HEK293 (cell line): Measurements from ENCODE around the gene POLR3C.
A peak's percentile ranks its signal among the peaks of the same experiment; 100 is the strongest.

Experiments
- CTCF ChIA-PET: fragments of 350-600 bp; formaldehyde crosslinking; extraction: SDS; loops from one replicate; lab custom pipeline; 2021; ENCODE audit warnings: antibody characterized with exemption; lab: Yijun Ruan, JAX
- POLR2A ChIA-PET: fragments of 300-600 bp; formaldehyde crosslinking; extraction: SDS; loops from one replicate; lab custom pipeline; 2020; ENCODE audit warnings: antibody characterized with exemption, inconsistent platforms; lab: Yijun Ruan, JAX
- H3K27ac ChIP-seq: fragments of 200-500 bp; sonication (Bioruptor generic); 2 replicates; pipeline ENCODE4 v1.5.1; 2014; ENCODE audit warnings: low read depth, low read length, control low read depth, inconsistent platforms; ENCODE audit errors: extremely low read depth
- H3K36me3 ChIP-seq, 2 experiments: fragments of 200-500 bp in 1 of 2; sonication (Bioruptor generic) in 1 of 2; 1 replicate in 1 of 2; 2 replicates in 1 of 2; pipeline ENCODE4 v1.5.1; 2014 to 2017; ENCODE audit warnings: inconsistent platforms in 2 of 2, low read length in 2 of 2; ENCODE audit not compliant: control insufficient read depth in 2 of 2, insufficient read depth in 1 of 2
- H3K4me1 ChIP-seq: fragments of 200-500 bp; sonication (Bioruptor generic); 2 replicates; pipeline ENCODE4 v1.5.1; 2014; ENCODE audit warnings: mild to moderate bottlenecking, low read length, inconsistent platforms; ENCODE audit not compliant: control insufficient read depth, insufficient read depth
- H3K4me3 ChIP-seq: 2 replicates; pipeline ENCODE4 v1.5.1; 2011; ENCODE audit warnings: low read depth, mild to moderate bottlenecking, control low read depth, low read length, moderate library complexity
- H3K9me3 ChIP-seq: fragments of 200-500 bp; sonication (Bioruptor generic); 2 replicates; pipeline ENCODE4 v1.5.1; 2014; ENCODE audit warnings: low read depth, low read length, inconsistent platforms; ENCODE audit not compliant: control insufficient read depth, insufficient read depth
- FEZF1 ChIP-seq: fragments of 450-650 bp; formaldehyde crosslinking; IDR thresholded peaks from 2 replicates; pipeline ENCODE4 v1.5.1; 2016; ENCODE audit warnings: missing biosample characterization, missing genetic modification characterization
- GLIS2 ChIP-seq: fragments of 450-650 bp; formaldehyde crosslinking; IDR thresholded peaks from 2 replicates; pipeline ENCODE4 v1.5.1; 2016; ENCODE audit warnings: missing biosample characterization, missing genetic modification characterization
- KLF1 ChIP-seq: fragments of 450-650 bp; formaldehyde crosslinking; IDR thresholded peaks from 2 replicates; pipeline ENCODE4 v1.5.1; 2016; ENCODE audit warnings: missing biosample characterization, missing genetic modification characterization
- KLF10 ChIP-seq: fragments of 450-650 bp; IDR thresholded peaks from 2 replicates; pipeline ENCODE4 v1.5.1; 2018; ENCODE audit warnings: missing biosample characterization, mild to moderate bottlenecking, missing genetic modification characterization
- KLF8 ChIP-seq: fragments of 450-650 bp; formaldehyde crosslinking; IDR thresholded peaks from 2 replicates; pipeline ENCODE4 v1.5.1; 2016; ENCODE audit warnings: missing biosample characterization, missing genetic modification characterization
- KLF9 ChIP-seq: fragments of 450-650 bp; formaldehyde crosslinking; IDR thresholded peaks from 2 replicates; pipeline ENCODE4 v1.5.1; 2016; ENCODE audit warnings: missing biosample characterization, missing genetic modification characterization, low read depth
- PRDM10 ChIP-seq: fragments of 450-650 bp; formaldehyde crosslinking; IDR thresholded peaks from 2 replicates; pipeline ENCODE4 v1.5.1; 2016; ENCODE audit warnings: missing biosample characterization, missing genetic modification characterization
- RBAK ChIP-seq: fragments of 450-650 bp; formaldehyde crosslinking; IDR thresholded peaks from 2 replicates; pipeline ENCODE4 v1.5.1; 2016; ENCODE audit warnings: missing biosample characterization, missing genetic modification characterization
- SCRT2 ChIP-seq: fragments of 450-650 bp; formaldehyde crosslinking; IDR thresholded peaks from 2 replicates; pipeline ENCODE4 v1.5.1; 2016; ENCODE audit warnings: missing biosample characterization, missing genetic modification characterization
- SETDB1 ChIP-seq: IDR thresholded peaks from one replicate; pipeline ENCODE4 v1.6.1; 2017; ENCODE audit warnings: mild to moderate bottlenecking, low read length, moderate library complexity, mixed read lengths; ENCODE audit not compliant: insufficient read length
- SP2 ChIP-seq: fragments of 450-650 bp; formaldehyde crosslinking; IDR thresholded peaks from 2 replicates; pipeline ENCODE4 v1.5.1; 2016; ENCODE audit warnings: missing biosample characterization, missing genetic modification characterization
- TSHZ1 ChIP-seq: fragments of 450-650 bp; formaldehyde crosslinking; IDR thresholded peaks from 2 replicates; pipeline ENCODE4 v1.5.1; 2016; ENCODE audit warnings: missing biosample characterization, missing genetic modification characterization, borderline replicate concordance
- ZBTB48 ChIP-seq: fragments of 450-650 bp; formaldehyde crosslinking; IDR thresholded peaks from 2 replicates; pipeline ENCODE4 v1.5.1; 2016; ENCODE audit warnings: missing biosample characterization, missing genetic modification characterization
- ZNF16 ChIP-seq: fragments of 450-650 bp; formaldehyde crosslinking; IDR thresholded peaks from 2 replicates; pipeline ENCODE4 v1.5.1; 2016; ENCODE audit warnings: low read depth, missing biosample characterization, missing genetic modification characterization
- ZNF175 ChIP-seq: fragments of 450-650 bp; formaldehyde crosslinking; IDR thresholded peaks from 2 replicates; pipeline ENCODE4 v1.5.1; 2016; ENCODE audit warnings: missing biosample characterization, missing genetic modification characterization
- ZNF280C ChIP-seq: fragments of 450-650 bp; formaldehyde crosslinking; IDR thresholded peaks from 2 replicates; pipeline ENCODE4 v1.5.1; 2016; ENCODE audit warnings: missing biosample characterization, missing genetic modification characterization
- ZNF335 ChIP-seq: fragments of 450-650 bp; formaldehyde crosslinking; conservative IDR thresholded peaks from 2 replicates; pipeline ENCODE4 v1.5.1; 2016; ENCODE audit warnings: missing biosample characterization, missing genetic modification characterization
- ZNF416 ChIP-seq: fragments of 450-650 bp; formaldehyde crosslinking; IDR thresholded peaks from 2 replicates; pipeline ENCODE4 v1.5.1; 2016; ENCODE audit warnings: missing biosample characterization, missing genetic modification characterization
- ZNF48 ChIP-seq: fragments of 450-650 bp; formaldehyde crosslinking; IDR thresholded peaks from 2 replicates; pipeline ENCODE4 v1.5.1; 2016; ENCODE audit warnings: missing biosample characterization, missing genetic modification characterization
- ZNF530 ChIP-seq: fragments of 450-650 bp; formaldehyde crosslinking; IDR thresholded peaks from 2 replicates; pipeline ENCODE4 v1.5.1; 2016; ENCODE audit warnings: low read depth, missing biosample characterization, missing genetic modification characterization
- ZNF654 ChIP-seq: fragments of 450-650 bp; formaldehyde crosslinking; IDR thresholded peaks from 2 replicates; pipeline ENCODE4 v1.5.1; 2016; ENCODE audit warnings: low read depth, missing biosample characterization, missing genetic modification characterization
- ZNF76 ChIP-seq: fragments of 450-650 bp; formaldehyde crosslinking; IDR thresholded peaks from 2 replicates; pipeline ENCODE4; 2016; ENCODE audit warnings: low read depth, missing biosample characterization, missing genetic modification characterization, borderline replicate concordance
- ZNF776 ChIP-seq: fragments of 450-650 bp; formaldehyde crosslinking; IDR thresholded peaks from 2 replicates; pipeline ENCODE4 v1.5.0; 2017; ENCODE audit warnings: missing biosample characterization, missing genetic modification characterization, borderline replicate concordance

Gene POLR3C

GRCh38 chr1:145884675-145885074 lies 60.7 kb downstream of the POLR3C start:
- CTCF ChIA-PET, result interaction anchor here (0.7 to 2.2 kb wide), 5 partner anchors 25 to 100 kb away, joined by 3 to 9 read pairs (median 5); partner anchors contain the start of genes NUDT17 and PIAS3
- peak; percentile 26; the same call in 1 of the 2 replicates for TF ChIP-seq PRDM10 (tag by site-specific recombination)
- no peak for TF ChIP-seq KLF1 (tag by site-specific recombination)
- Histone ChIP-seq H3K27ac (no peak overlapping the region), H3K4me1 (no peaks in the 10 kb centered on the region; the same call in 1 of the 2 replicates), H3K4me3 (no peak overlapping the region), H3K9me3 (no peaks in the 10 kb centered on the region), H3K36me3 (no peaks in the 10 kb centered on the region)
- POLR2A ChIA-PET, result interaction anchor here (1.5 kb wide), 1 partner anchor 79 kb away, joined by 3 read pairs; the partner anchor contains the start of genes ANKRD34A and POLR3GL

GRCh38 chr1:145885738-145886287 lies 61.8 kb downstream of the POLR3C start, which contains the start of gene ANKRD35:
TSS of gene ANKRD35 (minus strand) at chr1:145885866. CDS start at chr1:145885758, 108 bp downstream.
- Histone ChIP-seq H3K27ac (no peak within 1 kb of the TSS), H3K4me3 (peak within 1 kb of the TSS; percentile 70), H3K9me3 (no peaks in the 10 kb centered on the region), H3K4me1 (peaks cover 4% of the 10 kb centered on the region), H3K36me3 (no peaks in the 10 kb centered on the region)
- POLR2A ChIA-PET, result interaction anchor here (0.6 to 1.5 kb wide), 4 partner anchors 26 to 78 kb away, joined by 3 to 5 read pairs (median 3); partner anchors contain the start of genes ANKRD34A and POLR3GL
- CTCF ChIA-PET, result interaction anchor here (0.6 to 11.9 kb wide), 7 partner anchors 10 to 121 kb away, joined by 3 to 222 read pairs (median 4); partner anchors contain the start of genes ITGA10 and PIAS3
- TF ChIP-seq TSHZ1 (tag by site-specific recombination) (no peak), ZNF530 (no peak), GLIS2 (tag by site-specific recombination) (0 out of 2 replicates have a peak, but pooled peaks have one; percentile 29), SCRT2 (peak; percentile 69; the same call in 1 of the 2 replicates), ZBTB48 (tag by site-specific recombination) (no peak), ZNF335 (tag by site-specific recombination) (peak; percentile 70), ZNF416 (tag by site-specific recombination) (no peak), ZNF76 (tag by site-specific recombination) (no peak), RBAK (tag by site-specific recombination) (no peak), ZNF16 (tag by site-specific recombination) (no peak), FEZF1 (tag by site-specific recombination) (peak; percentile 35; the same call in 1 of the 2 replicates), SP2 (peak; percentile 90), SETDB1 (no peak), KLF10 (tag by site-specific recombination) (peak; percentile 70), ZNF280C (tag by site-specific recombination) (no peak), KLF8 (peak; percentile 81; the same call in 1 of the 2 replicates), KLF9 (peak; percentile 43; the same call in 1 of the 2 replicates), ZNF48 (tag by site-specific recombination) (no peak), ZNF776 (no peak), ZNF654 (tag by site-specific recombination) (no peak), KLF1 (tag by site-specific recombination) (peak; percentile 84), ZNF175 (tag by site-specific recombination) (no peak)
